GM19395 (cell line): ENCODE results near the gene PRKCA.

ENCODE experiments used
- ATAC-seq: cut with Tn5 transposase; IDR thresholded peaks from one replicate; pipeline ENCODE4 v1.9.1; 2021; ENCODE audit warnings: mild to moderate bottlenecking, moderate library complexity; ENCODE audit not compliant: unreplicated experiment

PRKCA gene

GRCh38 chr17:66430846-66431795, 128.7 kb downstream of the PRKCA start:
- ATAC-seq = no peak

DNA sequence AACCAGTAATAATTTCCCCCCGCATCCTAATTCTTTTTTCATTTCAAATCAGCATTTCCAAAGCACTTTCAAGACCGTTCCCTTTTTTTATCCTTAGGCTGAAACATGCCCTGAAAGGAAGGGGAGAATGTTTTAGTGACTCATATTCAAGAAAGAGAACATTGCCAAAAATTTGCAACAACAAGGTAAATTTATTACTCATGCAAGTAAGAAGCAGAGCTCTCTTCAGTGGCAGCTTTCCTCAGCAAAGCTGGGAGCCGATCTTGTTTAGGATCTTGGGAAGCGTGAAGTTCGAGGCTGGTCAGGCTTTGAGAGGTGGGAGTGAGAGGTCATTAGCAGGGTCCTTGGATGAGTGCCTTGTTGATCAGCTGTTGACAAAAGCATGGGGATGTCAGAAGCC, 129.5 kb downstream of the PRKCA start:
- no peak for ATAC-seq

GRCh38 chr17:66432411-66432957, 130.1 kb downstream of the PRKCA start:
- no peak for ATAC-seq

- ATAC-seq = no peak
These were observed 130.7 kb downstream of the PRKCA start for GRCh38 chr17:66432996-66433551.

- no peak for ATAC-seq
These were observed 132.8 kb downstream of the PRKCA start for GRCh38 chr17:66435182-66435581.

GRCh38 chr17:66436631-66437030, 134.2 kb downstream of the PRKCA start:
- no peak for ATAC-seq

DNA sequence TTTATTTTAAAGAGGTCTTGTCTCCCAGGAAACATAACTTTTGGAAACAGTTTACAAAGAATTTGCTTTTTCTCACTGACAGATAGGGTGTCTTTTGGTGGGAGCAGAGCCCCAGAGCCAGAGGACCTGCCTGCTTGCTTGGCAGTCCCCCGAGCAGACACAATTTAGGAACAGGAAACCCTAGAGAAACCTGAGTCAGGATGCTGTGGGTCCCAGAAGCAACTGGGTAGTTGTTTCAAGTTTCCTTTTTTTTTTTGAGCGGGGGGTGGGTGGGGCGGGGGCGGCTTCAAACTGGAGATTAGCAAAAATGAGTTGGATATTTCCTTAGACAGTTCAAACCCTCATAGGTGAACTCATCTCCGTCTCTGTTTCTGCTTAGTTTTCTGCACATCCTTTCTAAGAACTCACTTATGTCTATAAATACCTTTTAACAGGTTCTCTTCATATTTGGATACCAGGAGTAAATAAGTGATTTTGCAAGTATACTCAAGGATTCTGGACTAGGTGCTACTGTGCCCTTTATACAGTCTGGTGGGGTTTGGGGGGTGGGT, 135.1 kb downstream of the PRKCA start:
- no peak for ATAC-seq

DNA sequence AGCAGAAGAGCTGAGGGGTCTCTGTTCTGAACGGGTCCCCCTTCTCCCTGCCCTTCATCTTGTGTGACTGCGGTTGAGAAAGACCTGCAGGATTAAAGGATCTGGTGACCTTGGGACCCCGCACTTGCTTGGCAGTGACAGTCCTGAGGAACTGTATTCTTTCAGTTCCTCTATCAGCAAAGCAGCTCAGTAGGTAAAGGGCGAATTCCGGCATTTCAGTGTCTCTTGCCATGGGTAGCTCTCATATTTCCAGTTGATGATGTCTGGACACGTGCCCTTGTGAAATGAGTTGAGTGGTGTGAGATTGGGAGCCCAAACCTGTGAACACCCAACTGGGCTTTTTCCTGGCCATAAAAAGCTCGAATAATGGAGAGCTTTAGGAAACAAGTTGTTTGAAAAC, 135.7 kb downstream of the PRKCA start:
- ATAC-seq = no peak

DNA sequence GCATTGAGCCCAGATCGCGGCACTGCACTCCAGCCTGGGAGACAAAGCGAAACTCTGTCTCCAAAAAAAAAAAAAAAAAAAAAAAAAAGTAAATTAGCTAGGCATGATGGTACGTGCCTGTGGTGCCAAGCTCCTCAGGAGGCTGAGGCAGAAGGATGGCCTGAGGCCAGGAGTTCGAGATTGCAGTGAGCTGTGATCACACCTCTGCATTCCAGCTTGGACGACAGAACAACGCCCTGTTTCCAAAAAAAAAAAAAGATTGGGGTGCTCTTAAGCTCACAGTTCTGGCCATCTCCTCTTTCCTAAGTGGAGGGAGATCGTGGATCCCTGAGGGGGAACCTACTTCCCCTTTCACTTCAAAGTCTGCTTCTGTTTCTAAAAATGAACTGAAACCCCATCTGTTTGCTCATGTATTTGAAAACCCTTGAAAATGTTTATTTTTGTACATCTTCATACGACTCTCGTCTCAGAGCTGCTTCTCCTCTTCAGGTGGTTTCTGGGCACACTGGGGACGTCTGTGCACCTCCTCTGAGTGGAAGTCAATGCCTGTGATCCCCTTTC, 138.8 kb downstream of the PRKCA start:
- ATAC-seq = peak; percentile 93

DNA sequence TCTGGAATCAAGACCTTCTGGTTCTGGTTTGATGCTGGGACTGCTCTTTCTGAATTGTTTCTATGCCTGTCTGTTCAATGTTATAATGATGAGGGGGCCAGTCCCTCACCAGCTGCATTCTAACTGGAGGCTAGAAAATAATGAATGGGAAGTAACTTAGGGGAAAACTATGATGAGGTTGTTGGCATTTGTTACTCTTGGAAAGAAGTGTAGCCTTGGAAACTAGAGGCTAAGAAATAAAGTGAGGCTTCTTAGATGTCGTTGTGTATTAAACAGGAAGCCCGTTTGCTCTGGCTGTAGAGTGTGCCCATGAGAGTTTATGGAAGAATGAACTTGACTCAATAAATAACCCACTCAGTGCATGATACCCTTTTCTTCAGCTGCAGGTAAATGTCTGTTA, 140.8 kb downstream of the PRKCA start:
- ATAC-seq = no peak

DNA sequence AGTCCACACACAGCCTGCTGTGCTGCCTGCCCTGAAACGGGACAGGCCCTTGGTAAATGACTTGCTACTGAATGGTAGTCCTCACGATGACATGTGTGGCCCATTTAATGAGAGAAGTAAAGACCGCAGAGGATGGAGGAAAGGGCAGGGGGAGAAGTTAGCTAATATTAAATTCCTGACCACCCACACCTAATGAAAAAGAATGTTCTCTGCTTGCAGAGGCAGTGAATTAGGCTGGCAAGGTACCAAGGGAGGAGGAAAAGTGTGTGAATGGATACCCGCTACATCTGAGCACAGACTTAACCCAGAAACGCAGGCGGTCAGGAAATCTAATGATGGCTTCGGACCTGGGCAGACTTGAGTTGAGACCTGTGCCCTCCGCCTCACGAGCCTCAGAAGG, 141.2 kb downstream of the PRKCA start:
- no peak for ATAC-seq

- no peak for ATAC-seq
These were observed 141.6 kb downstream of the PRKCA start for GRCh38 chr17:66444031-66444430.

GRCh38 chr17:66445229-66445628, 142.8 kb downstream of the PRKCA start:
- ATAC-seq = no peak

GRCh38 chr17:66446419-66446818, 144.0 kb downstream of the PRKCA start:
- ATAC-seq = no peak

- ATAC-seq = no peak
These were observed 144.7 kb downstream of the PRKCA start for GRCh38 chr17:66447159-66447558.

DNA sequence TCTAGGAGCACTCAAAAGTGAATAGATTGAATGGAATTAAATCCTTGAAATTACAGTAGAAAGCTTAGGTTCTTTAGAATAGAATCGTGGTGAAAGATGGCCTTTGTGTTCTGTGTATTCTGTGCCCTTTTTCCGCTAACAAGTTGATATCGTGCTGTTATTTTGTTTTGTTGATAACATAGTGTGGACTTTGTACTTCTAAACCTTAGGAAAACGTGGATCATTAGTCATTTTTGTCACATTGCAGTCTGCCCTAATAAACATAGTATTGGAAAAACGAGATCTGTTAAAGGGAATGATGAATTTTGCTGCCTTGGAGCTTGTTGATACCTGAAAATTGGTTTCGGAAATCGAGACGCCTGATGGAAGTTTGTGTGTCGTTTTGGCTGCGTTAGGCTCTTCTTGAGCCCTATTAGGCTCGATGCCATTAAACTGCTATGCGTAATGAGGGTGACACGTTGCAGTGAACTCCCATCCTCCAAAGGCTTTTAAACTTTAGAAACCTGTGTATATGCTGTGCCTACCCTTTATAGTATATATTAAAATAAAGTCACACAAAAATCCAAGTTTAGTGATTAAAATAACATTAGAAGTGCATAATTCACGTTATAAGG, 145.7 kb downstream of the PRKCA start:
- ATAC-seq = no peak

- ATAC-seq = no peak
These were observed 147.1 kb downstream of the PRKCA start for GRCh38 chr17:66449418-66449977.

DNA sequence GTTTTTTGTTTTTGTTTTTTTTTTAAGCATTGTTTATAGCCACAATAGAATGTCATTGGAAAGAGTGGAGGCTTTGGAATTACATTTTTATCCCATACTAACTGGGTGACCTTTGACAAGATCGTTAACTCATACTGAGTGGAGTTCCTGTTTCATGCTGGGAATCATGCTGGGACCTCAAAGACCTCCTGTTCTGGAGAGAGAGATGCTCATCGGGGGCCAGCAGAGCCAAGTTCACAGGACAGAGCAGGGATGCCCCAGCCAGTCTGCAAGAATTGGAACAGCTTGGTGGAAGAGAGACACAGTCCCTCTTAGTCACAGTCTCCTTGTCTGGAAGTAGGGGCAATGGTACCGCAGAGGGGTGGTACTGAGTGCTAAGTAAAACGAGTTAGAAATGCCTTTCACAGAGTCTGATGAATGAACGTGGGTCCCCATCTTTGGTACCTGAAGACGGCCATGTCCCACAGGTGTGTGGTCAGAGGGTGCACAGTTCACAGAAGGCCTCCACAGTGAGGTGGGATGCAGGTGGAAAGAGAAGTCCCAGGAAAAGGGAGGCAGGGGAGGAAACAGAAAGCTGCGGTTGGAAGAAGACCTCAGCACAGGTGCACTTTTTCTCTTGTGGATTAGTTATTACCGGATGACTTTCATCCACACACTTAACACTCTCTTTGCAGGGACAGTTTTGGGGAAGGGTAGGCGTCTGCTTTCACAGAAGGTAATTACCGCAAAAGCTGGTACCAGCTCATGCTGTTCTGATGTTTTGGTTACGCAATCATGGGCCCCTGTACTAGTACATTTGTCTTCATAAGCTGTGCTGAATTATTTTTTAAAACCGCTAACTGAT, 147.8 kb downstream of the PRKCA start:
- ATAC-seq = no peak

GRCh38 chr17:66450852-66451158, 148.4 kb downstream of the PRKCA start:
- no peak for ATAC-seq
